Glutamatergic neuron (in vitro differentiated cells): ENCODE data around the gene ZMIZ1. TPM values are rescaled to one million over a fixed set of nuclear protein-coding genes. Genes with fewer than 3 reads are reported as not detected.

Experiments used
- DNase-seq: peaks from one replicate; pipeline ENCODE4 v3.0.0; 2022
- H3K27ac Mint-ChIP-seq: one replicate; pipeline ENCODE4 v1.8.0; 2020; ENCODE audit warnings: mild to moderate bottlenecking, mixed read lengths, inconsistent platforms; ENCODE audit not compliant: unreplicated experiment
- H3K27me3 Mint-ChIP-seq: one replicate; pipeline ENCODE4 v1.8.0; 2020; ENCODE audit warnings: mild to moderate bottlenecking, moderate library complexity, mixed read lengths, inconsistent platforms; ENCODE audit not compliant: unreplicated experiment
- H3K36me3 Mint-ChIP-seq: one replicate; pipeline ENCODE4 v1.8.0; 2020; ENCODE audit warnings: mild to moderate bottlenecking, mixed read lengths, inconsistent platforms; ENCODE audit not compliant: unreplicated experiment
- H3K4me1 Mint-ChIP-seq: one replicate; pipeline ENCODE4 v1.8.0; 2020; ENCODE audit warnings: mild to moderate bottlenecking, low read depth, mixed read lengths, inconsistent platforms; ENCODE audit not compliant: unreplicated experiment
- H3K4me3 Mint-ChIP-seq: one replicate; pipeline ENCODE4 v1.8.0; 2020; ENCODE audit warnings: mild to moderate bottlenecking, mixed read lengths, inconsistent platforms; ENCODE audit not compliant: unreplicated experiment
- H3K9me3 Mint-ChIP-seq: one replicate; pipeline ENCODE4 v1.8.0; 2020; ENCODE audit warnings: mild to moderate bottlenecking, moderate library complexity, mixed read lengths, inconsistent platforms; ENCODE audit not compliant: unreplicated experiment
- CTCF ChIP-seq: fragments of 200-600 bp; sonication (generic); IDR thresholded peaks from one replicate; pipeline ENCODE4 v1.5.0; 2021; ENCODE audit not compliant: partially characterized antibody, unreplicated experiment
- total RNA-seq: library from RNA; stranded (reverse); fragmentation: NEBNext Ultra II Directional; extraction: Animal tissue kit (Norgen Biotek cat#: 25700); gene quantifications from one replicate; pipeline ENCODE4 v1.2.1, GENCODE V29; 2021; ENCODE audit not compliant: unreplicated experiment

ZMIZ1 gene
- total RNA-seq, 1 donor from 2014 or later, result 230 TPM

- no peak overlapping the region for H3K27ac Mint-ChIP-seq
- peaks cover 5% of the 10 kb centered on the region for H3K36me3 Mint-ChIP-seq
Observed at GRCh38 chr10:79306644-79307220, 238.0 kb downstream of the ZMIZ1 start.

GRCh38 chr10:79308016-79308415, 239.2 kb downstream of the ZMIZ1 start:
- Mint-ChIP-seq H3K4me3 (no peak overlapping the region), H3K27ac (peak overlapping the region; percentile 9), H3K27me3 (peaks cover 25% of the 10 kb centered on the region), H3K9me3 (peaks cover 22% of the 10 kb centered on the region), H3K36me3 (peaks cover 5% of the 10 kb centered on the region), H3K4me1 (peaks cover 6% of the 10 kb centered on the region)
- no peak for TF ChIP-seq CTCF
- DNase-seq, result no peak

More at GRCh38 chr10:79306644-79307220, 238.0 kb downstream of the ZMIZ1 start:
- peaks cover 21% of the 10 kb centered on the region for H3K9me3 Mint-ChIP-seq
- no peak overlapping the region for H3K4me3 Mint-ChIP-seq
- H3K27me3 Mint-ChIP-seq, result peaks cover 21% of the 10 kb centered on the region
- no peak for DNase-seq
- H3K4me1 Mint-ChIP-seq, result peaks cover 4% of the 10 kb centered on the region
- no peak for TF ChIP-seq CTCF

GRCh38 chr10:79308969-79309665, 240.4 kb downstream of the ZMIZ1 start:
- Mint-ChIP-seq H3K4me1 (peaks cover 16% of the 10 kb centered on the region), H3K9me3 (peaks cover 31% of the 10 kb centered on the region), H3K27ac (peak overlapping the region; percentile 82), H3K4me3 (peak overlapping the region; percentile 20), H3K36me3 (peaks cover 7% of the 10 kb centered on the region), H3K27me3 (peaks cover 30% of the 10 kb centered on the region)
- DNase-seq, result no peak
- no peak for TF ChIP-seq CTCF

GRCh38 chr10:79310200-79310865, 241.6 kb downstream of the ZMIZ1 start:
- peaks cover 10% of the 10 kb centered on the region for H3K36me3 Mint-ChIP-seq
- peak overlapping the region; percentile 84 for H3K27ac Mint-ChIP-seq
- no peak overlapping the region for H3K4me3 Mint-ChIP-seq
- peaks cover 35% of the 10 kb centered on the region for H3K9me3 Mint-ChIP-seq
- peak; percentile 19 for DNase-seq
- H3K4me1 Mint-ChIP-seq, result peaks cover 21% of the 10 kb centered on the region
- TF ChIP-seq CTCF, result no peak
- H3K27me3 Mint-ChIP-seq, result peaks cover 28% of the 10 kb centered on the region
